Vagina (tissue), 2 donors: ENCODE results near the gene AMOTL1.

Experiments used
- POLR2A ChIP-seq, 2 donors: fragments of 450-650 bp; IDR thresholded peaks; one replicate each; pipeline ENCODE4 v1.6.1; 2017; ENCODE audit warnings: antibody characterized with exemption in 2 of 2, mild to moderate bottlenecking in 2 of 2, moderate library complexity in 2 of 2
- TF ChIP-seq, protein P1 (sequence below), 3 experiments: fragments of 450-650 bp in 2 of 3; fragments of 200-600 bp in 1 of 3; sonication (generic) in 1 of 3; IDR thresholded peaks; one replicate each; pipeline ENCODE4 v1.5.1; 2017 to 2019; ENCODE audit warnings: antibody characterized with exemption in 3 of 3, mild to moderate bottlenecking in 2 of 3, moderate library complexity in 2 of 3

DNA sequence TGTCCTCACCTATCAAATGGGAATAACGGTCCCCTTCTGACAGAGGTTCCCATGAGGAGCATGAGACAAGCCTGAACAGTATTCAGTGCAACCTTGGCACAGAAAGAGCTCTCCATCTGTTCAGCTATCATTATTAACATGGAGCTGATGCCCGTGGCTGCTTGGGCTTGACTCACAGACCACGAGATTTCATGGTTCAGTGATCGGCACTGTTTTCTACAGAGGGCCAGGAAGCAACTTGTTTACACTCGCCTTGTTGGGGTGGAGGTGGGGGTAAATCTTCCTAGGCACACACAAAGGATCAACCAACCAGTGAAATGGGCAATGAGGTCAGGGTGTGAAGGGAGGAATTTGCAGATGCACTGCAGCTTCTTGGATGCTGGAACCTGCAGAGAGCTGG, 117.0 kb downstream of the AMOTL1 start:
- TF ChIP-seq, protein P1, sequence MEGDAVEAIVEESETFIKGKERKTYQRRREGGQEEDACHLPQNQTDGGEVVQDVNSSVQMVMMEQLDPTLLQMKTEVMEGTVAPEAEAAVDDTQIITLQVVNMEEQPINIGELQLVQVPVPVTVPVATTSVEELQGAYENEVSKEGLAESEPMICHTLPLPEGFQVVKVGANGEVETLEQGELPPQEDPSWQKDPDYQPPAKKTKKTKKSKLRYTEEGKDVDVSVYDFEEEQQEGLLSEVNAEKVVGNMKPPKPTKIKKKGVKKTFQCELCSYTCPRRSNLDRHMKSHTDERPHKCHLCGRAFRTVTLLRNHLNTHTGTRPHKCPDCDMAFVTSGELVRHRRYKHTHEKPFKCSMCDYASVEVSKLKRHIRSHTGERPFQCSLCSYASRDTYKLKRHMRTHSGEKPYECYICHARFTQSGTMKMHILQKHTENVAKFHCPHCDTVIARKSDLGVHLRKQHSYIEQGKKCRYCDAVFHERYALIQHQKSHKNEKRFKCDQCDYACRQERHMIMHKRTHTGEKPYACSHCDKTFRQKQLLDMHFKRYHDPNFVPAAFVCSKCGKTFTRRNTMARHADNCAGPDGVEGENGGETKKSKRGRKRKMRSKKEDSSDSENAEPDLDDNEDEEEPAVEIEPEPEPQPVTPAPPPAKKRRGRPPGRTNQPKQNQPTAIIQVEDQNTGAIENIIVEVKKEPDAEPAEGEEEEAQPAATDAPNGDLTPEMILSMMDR (IDR thresholded peaks at IDR 0.05): no peak
- no peak for TF ChIP-seq POLR2A (IDR thresholded peaks at IDR 0.05)
